Measurements from ENCODE around the gene C11orf24. TPM values are rescaled to one million over a fixed set of nuclear protein-coding genes. Genes with fewer than 3 reads are reported as not detected.

C11orf24 gene
- total RNA-seq, 1 donor from 2014 or later: 10.6 TPM

Other genes starting within 250 kb of the C11orf24 start
- 42.3 TPM for gene NDUFS8, start 241.3 kb downstream of the C11orf24 start, total RNA-seq
- gene TCIRG1, start 232.9 kb downstream of the C11orf24 start, total RNA-seq: 3.1 TPM
- 32.8 TPM for gene CHKA, start 150.6 kb downstream of the C11orf24 start, total RNA-seq
- 139 TPM for gene KMT5B, start 58.7 kb downstream of the C11orf24 start, total RNA-seq
- gene LRP5, start 40.6 kb upstream of the C11orf24 start, total RNA-seq: 15.1 TPM
- gene PPP6R3, start 188.8 kb upstream of the C11orf24 start, total RNA-seq: 152 TPM